ENCODE results near the gene SRC. TPM values are rescaled to one million over a fixed set of nuclear protein-coding genes. Genes with fewer than 3 reads are reported as not detected.
A peak's percentile ranks its signal among the peaks of the same experiment; 100 is the strongest.

The SRC gene
- total RNA-seq, 1 donor from 2014 or later, result 30.5 TPM

GRCh38 chr20:37351689-37352607 is 6.0 kb downstream of the SRC start:
- ATAC-seq, result no peak

- no peak for ATAC-seq
These were observed 6.7 kb downstream of the SRC start for GRCh38 chr20:37352608-37352980.

- ATAC-seq, result no peak
These were observed 7.4 kb downstream of the SRC start for GRCh38 chr20:37353285-37353849.

GRCh38 chr20:37354210-37355195 is 8.6 kb downstream of the SRC start:
- ATAC-seq, result no peak

- no peak for ATAC-seq
These were observed 9.6 kb downstream of the SRC start for GRCh38 chr20:37355252-37356180.

- ATAC-seq, result no peak
These were observed 10.4 kb downstream of the SRC start for GRCh38 chr20:37356387-37356786.

- no peak for ATAC-seq
These were observed 11.0 kb downstream of the SRC start for GRCh38 chr20:37356961-37357371.

- ATAC-seq, result peak; percentile 13
These were observed 11.8 kb downstream of the SRC start for GRCh38 chr20:37357481-37358365.

- peak; percentile 91 for ATAC-seq
These were observed 12.6 kb downstream of the SRC start for GRCh38 chr20:37358366-37359150.

GRCh38 chr20:37359331-37359730 is 13.4 kb downstream of the SRC start:
- no peak for ATAC-seq

GRCh38 chr20:37359836-37360235 is 13.9 kb downstream of the SRC start:
- ATAC-seq, result no peak

- ATAC-seq, result no peak
These were observed 14.6 kb downstream of the SRC start for GRCh38 chr20:37360391-37361115.

GRCh38 chr20:37361336-37361735 is 15.4 kb downstream of the SRC start:
- ATAC-seq, result no peak

- ATAC-seq, result no peak
These were observed 16.4 kb downstream of the SRC start for GRCh38 chr20:37362231-37362792.

- ATAC-seq, result no peak
These were observed 16.9 kb downstream of the SRC start for GRCh38 chr20:37362821-37363220.

- ATAC-seq, result no peak
These were observed 17.5 kb downstream of the SRC start for GRCh38 chr20:37363221-37364012.

GRCh38 chr20:37364013-37364926 is 18.3 kb downstream of the SRC start:
- no peak for ATAC-seq
